CD14-positive monocyte (primary cell): ENCODE measurements around the gene CTNNA3. TPM values are rescaled to one million over a fixed set of nuclear protein-coding genes. Genes with fewer than 3 reads are reported as not detected.
"Not testable (repeated sequence)": the region's sequence is repeated elsewhere in the genome, so short reads cannot be mapped to it uniquely, and the experiment has no call there.

ENCODE experiments used
- DNase-seq, 3 donors: peaks; one replicate each; pipeline ENCODE4 v3.0.0-alpha.2; 2011 to 2022
- H2AFZ ChIP-seq: 2 replicates; pipeline ENCODE4 v1.6.0; 2012; ENCODE audit warnings: mild to moderate bottlenecking, low read depth, low read length, inconsistent platforms; ENCODE audit not compliant: insufficient read depth, poor library complexity, severe bottlenecking
- H3K27ac ChIP-seq, 2 donors: 1 replicate in 1 of 2; 2 replicates in 1 of 2; pipeline ENCODE4 v1.5.1; 2012 to 2013; ENCODE audit warnings: low read length in 2 of 2, control low read depth in 1 of 2, inconsistent platforms in 1 of 2, low read depth in 1 of 2, mild to moderate bottlenecking in 1 of 2
- H3K27me3 ChIP-seq, 2 donors: one replicate each; pipeline versions ENCODE4 v1.6.0 to v1.6.1; 2011 to 2013; ENCODE audit warnings: low read length in 2 of 2; ENCODE audit not compliant: control insufficient read depth in 2 of 2, insufficient read depth in 2 of 2
- H3K36me3 ChIP-seq, 2 donors: replicated peaks in 1 of 2; 1 replicate in 1 of 2; 2 replicates in 1 of 2; pipeline versions ENCODE4 v1.5.1 to v1.6.1; 2012 to 2013; ENCODE audit warnings: low read length in 2 of 2, control low read depth in 1 of 2, inconsistent platforms in 1 of 2, mild to moderate bottlenecking in 1 of 2; ENCODE audit not compliant: insufficient read depth in 2 of 2, control insufficient read depth in 1 of 2
- H3K4me1 ChIP-seq, 2 donors: 1 replicate in 1 of 2; 2 replicates in 1 of 2; pipeline versions ENCODE4 v1.5.1 to v1.6.1; 2012 to 2013; ENCODE audit warnings: low read length in 2 of 2, control low read depth in 1 of 2, inconsistent platforms in 1 of 2, mild to moderate bottlenecking in 1 of 2, moderate library complexity in 1 of 2; ENCODE audit not compliant: insufficient read depth in 2 of 2, control insufficient read depth in 1 of 2
- H3K4me2 ChIP-seq: replicated peaks from 2 replicates; pipeline ENCODE3; 2012; ENCODE audit warnings: low read length, moderate library complexity, mild to moderate bottlenecking; ENCODE audit not compliant: poor library complexity, severe bottlenecking; ENCODE audit errors: extremely low read depth
- H3K4me3 ChIP-seq, 3 experiments: fragments of 200-600 bp in 1 of 3; sonication (generic) in 1 of 3; replicated peaks in 1 of 3; 1 replicate in 2 of 3; 2 replicates in 1 of 3; pipeline ENCODE4 v1.5.1; 2011 to 2013; ENCODE audit warnings: low read length in 3 of 3, mild to moderate bottlenecking in 3 of 3, control low read depth in 2 of 3, low read depth in 2 of 3, inconsistent platforms in 1 of 3, moderate library complexity in 1 of 3
- H3K79me2 ChIP-seq: 2 replicates; pipeline ENCODE4 v1.6.0; 2012; ENCODE audit warnings: mild to moderate bottlenecking, control low read depth, inconsistent platforms, low read length, moderate library complexity; ENCODE audit not compliant: insufficient read depth
- H3K9ac ChIP-seq: 2 replicates; pipeline ENCODE4 v1.6.0; 2017; ENCODE audit warnings: low read length, mild to moderate bottlenecking; ENCODE audit not compliant: insufficient read depth, poor library complexity, severe bottlenecking
- H3K9me3 ChIP-seq, 2 donors: replicated peaks in 1 of 2; 1 replicate in 1 of 2; 2 replicates in 1 of 2; pipeline versions ENCODE4 v1.5.1 to v1.6.1; 2012 to 2013; ENCODE audit warnings: low read length in 2 of 2, control low read depth in 1 of 2; ENCODE audit not compliant: control insufficient read depth in 1 of 2, insufficient read depth in 1 of 2
- H4K20me1 ChIP-seq: 2 replicates; pipeline ENCODE4 v1.6.0; 2012; ENCODE audit warnings: mild to moderate bottlenecking, low read length, control low read depth, moderate library complexity; ENCODE audit not compliant: insufficient read depth
- H3K27ac Mint-ChIP-seq, 7 donors: one replicate each; pipeline ENCODE4 v1.8.0; 2020; ENCODE audit warnings: mild to moderate bottlenecking in 7 of 7, mixed read lengths in 7 of 7, moderate library complexity in 6 of 7, inconsistent platforms in 2 of 7
- H3K27me3 Mint-ChIP-seq, 3 donors: one replicate each; pipeline ENCODE4 v1.8.0; 2021 to 2022; ENCODE audit warnings: low read depth in 3 of 3, mild to moderate bottlenecking in 3 of 3, mixed read lengths in 3 of 3, moderate library complexity in 3 of 3, inconsistent platforms in 1 of 3
- H3K36me3 Mint-ChIP-seq, 2 donors: one replicate each; pipeline ENCODE4 v1.8.0; 2020; ENCODE audit warnings: mixed read lengths in 2 of 2, inconsistent platforms in 1 of 2, mild to moderate bottlenecking in 1 of 2
- H3K4me1 Mint-ChIP-seq: one replicate; pipeline ENCODE4 v1.8.0; 2020; ENCODE audit warnings: mild to moderate bottlenecking, mixed read lengths
- H3K4me3 Mint-ChIP-seq, 2 donors: one replicate each; pipeline ENCODE4 v1.8.0; 2020; ENCODE audit warnings: mild to moderate bottlenecking in 2 of 2, mixed read lengths in 2 of 2, moderate library complexity in 1 of 2
- H3K9me3 Mint-ChIP-seq, 7 donors: one replicate each; pipeline ENCODE4 v1.8.0; 2020 to 2022; ENCODE audit warnings: mixed read lengths in 7 of 7, mild to moderate bottlenecking in 6 of 7, moderate library complexity in 6 of 7, inconsistent platforms in 2 of 7
- CTCF ChIP-seq: fragments of 200-600 bp; IDR thresholded peaks from one replicate; pipeline ENCODE4 v1.8.0; 2022; ENCODE audit warnings: antibody characterized with exemption, mild to moderate bottlenecking
- WGBS: methylation state at CpG from one replicate; pipeline ENCODE4 v1.1.5; 2013; ENCODE audit warnings: missing lambda C conversion rate; ENCODE audit not compliant: insufficient coverage; 5-methylcytosine and 5-hydroxymethylcytosine counted together
- intact Hi-C, 2 donors: fragments of 100-400 bp; cut with micrococcal nuclease; formaldehyde crosslinking; loops; one replicate each; pipeline versions ENCODE4 v1.15.0 to v1.15.1; 2023
- polyA plus RNA-seq, 3 donors: library from polyadenylated mRNA; depleted of rRNA in 1 of 3; unstranded in 2 of 3; stranded (reverse) in 1 of 3; fragments of 300-500 nt in 2 of 3; fragments of >200 nt in 1 of 3; fragmentation: Illumina TruSeq in 2 of 3; gene quantifications; 1 replicate in 2 of 3; 2 replicates in 1 of 3; pipeline ENCODE4 v1.2.3, GENCODE V29; 2012 to 2021

Gene CTNNA3
- polyA plus RNA-seq, 3 donors = not detected

DNA sequence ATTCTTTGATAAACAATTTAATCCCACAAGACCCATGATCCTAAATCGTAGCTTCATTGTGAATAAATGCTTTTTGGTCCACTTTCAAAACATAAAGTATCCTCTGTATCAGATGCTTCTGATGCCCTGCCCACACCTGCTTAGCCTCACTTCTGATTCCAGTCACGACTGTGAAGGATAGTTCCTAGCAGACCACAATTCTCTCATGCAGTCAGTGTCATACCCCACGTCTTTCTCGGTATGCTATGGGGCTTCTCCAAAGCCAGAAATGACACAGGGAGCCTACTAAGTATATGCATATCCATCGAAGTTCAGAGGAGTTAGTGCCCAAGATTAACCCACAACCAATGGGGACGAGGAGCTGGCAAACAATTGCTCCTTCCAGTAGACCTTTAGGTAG lies 27.6 kb upstream of the CTNNA3 start:
- H3K9ac ChIP-seq = no peak overlapping the region
- no peaks in the 10 kb centered on the region for H3K79me2 ChIP-seq
- Mint-ChIP-seq H3K27me3 (peaks cover under 1 to 4% (median 3%) of the 10 kb centered on the region in 3 donors), H3K9me3 (peaks cover 0 to 15% (median 2%) of the 10 kb centered on the region in 7 donors), H3K4me3 (no peak overlapping the region), H3K27ac (no peak overlapping the region), H3K4me1 (no peaks in the 10 kb centered on the region), H3K36me3 (no peaks in the 10 kb centered on the region)
- H4K20me1 ChIP-seq = no peaks in the 10 kb centered on the region
- no peak for DNase-seq
- no peaks in the 10 kb centered on the region for H3K4me1 ChIP-seq
- TF ChIP-seq CTCF = no peak
- no peak overlapping the region for H3K4me2 ChIP-seq
- no peaks in the 10 kb centered on the region for H3K36me3 ChIP-seq
- H2AFZ ChIP-seq = no peak overlapping the region
- no peaks in the 10 kb centered on the region for H3K27me3 ChIP-seq
- no peak overlapping the region for H3K27ac ChIP-seq
- 87% methylated on average over 5 of the region's 6 CpGs for WGBS
- intact Hi-C loops = no loop called here
- no peaks in the 10 kb centered on the region for H3K9me3 ChIP-seq
- H3K4me3 ChIP-seq = no peak overlapping the region

DNA sequence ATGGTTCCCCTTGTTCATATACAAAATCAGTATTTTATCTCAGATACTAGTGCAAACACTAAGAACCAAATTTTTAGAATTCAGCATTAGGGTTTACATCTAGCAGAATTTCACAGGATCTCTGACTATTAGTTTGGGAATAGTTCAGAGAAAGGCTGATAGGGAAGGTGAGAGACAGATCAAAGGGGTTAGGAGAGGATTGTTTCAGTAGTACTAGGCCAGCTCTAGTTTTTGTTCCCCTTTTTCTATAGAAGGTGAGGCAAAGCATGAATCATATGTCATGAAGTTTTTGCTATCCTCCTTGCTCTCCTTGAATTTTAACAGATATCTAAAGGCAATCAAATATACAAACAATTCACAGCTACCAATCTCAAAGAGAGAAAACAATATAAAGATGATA lies 26.1 kb upstream of the CTNNA3 start:
- Mint-ChIP-seq H3K4me3 (no peak overlapping the region), H3K36me3 (no peaks in the 10 kb centered on the region), H3K9me3 (peaks cover 0 to 18% (median 2%) of the 10 kb centered on the region in 7 donors), H3K4me1 (no peaks in the 10 kb centered on the region), H3K27me3 (peaks cover 1 to 6% (median 2%) of the 10 kb centered on the region in 3 donors), H3K27ac (no peak overlapping the region)
- intact Hi-C loops = no loop called here
- Histone ChIP-seq H3K4me1 (no peaks in the 10 kb centered on the region), H3K9ac (no peak overlapping the region), H3K27ac (no peak overlapping the region), H3K9me3 (no peaks in the 10 kb centered on the region), H3K79me2 (no peaks in the 10 kb centered on the region), H3K4me3 (no peak overlapping the region), H4K20me1 (no peaks in the 10 kb centered on the region), H3K27me3 (no peaks in the 10 kb centered on the region), H3K4me2 (no peak overlapping the region), H2AFZ (no peak overlapping the region), H3K36me3 (no peaks in the 10 kb centered on the region)
- no peak for DNase-seq
- no peak for TF ChIP-seq CTCF

- H3K36me3 ChIP-seq, H3K79me2 ChIP-seq, H3K4me3 ChIP-seq, H3K27me3 ChIP-seq, H3K9ac ChIP-seq, H2AFZ ChIP-seq, DNase-seq, H3K9me3 ChIP-seq, H3K4me1 Mint-ChIP-seq, H3K4me2 ChIP-seq, H3K27ac ChIP-seq, H3K27ac Mint-ChIP-seq, H4K20me1 ChIP-seq, H3K36me3 Mint-ChIP-seq, H3K4me1 ChIP-seq, H3K4me3 Mint-ChIP-seq, intact Hi-C loops, H3K27me3 Mint-ChIP-seq: not testable (repeated sequence)
- H3K9me3 Mint-ChIP-seq = peaks cover 4 to 20% (median 8%) of the 10 kb centered on the region in 7 donors
- no CpG with 5 or more reads among the region's 4 CpGs for WGBS
Observed at GRCh38 chr10:67716455-67716854, 20.5 kb upstream of the CTNNA3 start.
